Jurkat, Clone E6-1 (cell line): ENCODE data around the gene NAA50.
A peak's percentile ranks its signal among the peaks of the same experiment; 100 is the strongest.

Experiments used
- DNase-seq: peaks from one replicate; pipeline ENCODE4 v3.0.0-alpha.2; 2011; ENCODE audit warnings: low read depth, low spot score
- H3K4me3 ChIP-seq: 2 replicates; pipeline ENCODE4 v1.5.1; 2011; ENCODE audit warnings: mild to moderate bottlenecking, low read length, control low read depth, moderate library complexity

Gene NAA50

DNA sequence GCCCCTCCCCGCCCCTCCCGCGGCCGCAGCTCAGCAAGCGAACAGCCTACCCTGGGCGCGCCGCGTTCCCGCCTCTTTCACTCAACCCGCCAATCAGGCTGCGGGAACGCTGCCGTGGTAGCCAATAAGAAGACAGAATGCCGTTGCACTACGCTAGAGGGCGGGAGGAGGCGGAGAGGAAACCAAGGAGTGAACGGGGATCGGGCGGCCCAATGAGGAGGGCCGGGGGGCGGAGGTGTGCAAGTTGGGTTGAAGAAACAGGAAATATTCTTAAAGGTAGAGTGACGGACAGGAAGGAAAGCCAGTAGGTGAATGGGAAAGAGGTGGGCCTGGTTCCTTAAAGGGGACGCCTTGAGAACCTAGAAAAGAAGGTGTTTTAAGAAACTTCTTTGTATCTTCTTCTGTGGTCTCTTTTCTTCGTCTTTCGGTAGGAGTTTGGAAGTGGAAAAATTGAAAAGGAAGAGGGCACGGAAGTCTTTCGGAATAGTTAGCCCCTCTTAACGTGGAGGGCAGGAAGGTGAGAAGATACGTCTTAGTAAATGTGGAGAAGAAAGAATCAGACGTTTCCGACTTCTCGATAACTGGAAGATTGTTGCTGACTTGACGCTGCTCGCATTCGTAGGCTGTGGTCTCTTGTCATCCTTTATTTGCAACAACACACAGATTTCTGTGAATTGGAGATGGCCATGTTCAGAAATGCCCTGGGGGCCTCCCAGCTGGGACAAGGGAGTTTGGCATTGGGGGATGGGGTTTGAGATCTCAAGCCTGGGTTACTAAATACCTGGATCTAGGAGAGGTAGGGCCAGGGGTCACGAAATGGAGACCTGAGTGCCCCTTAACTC, 49.2 kb downstream of the NAA50 start:
- H3K4me3 ChIP-seq, result peak overlapping the region; percentile 85
- peak; percentile 99 for DNase-seq

DNA sequence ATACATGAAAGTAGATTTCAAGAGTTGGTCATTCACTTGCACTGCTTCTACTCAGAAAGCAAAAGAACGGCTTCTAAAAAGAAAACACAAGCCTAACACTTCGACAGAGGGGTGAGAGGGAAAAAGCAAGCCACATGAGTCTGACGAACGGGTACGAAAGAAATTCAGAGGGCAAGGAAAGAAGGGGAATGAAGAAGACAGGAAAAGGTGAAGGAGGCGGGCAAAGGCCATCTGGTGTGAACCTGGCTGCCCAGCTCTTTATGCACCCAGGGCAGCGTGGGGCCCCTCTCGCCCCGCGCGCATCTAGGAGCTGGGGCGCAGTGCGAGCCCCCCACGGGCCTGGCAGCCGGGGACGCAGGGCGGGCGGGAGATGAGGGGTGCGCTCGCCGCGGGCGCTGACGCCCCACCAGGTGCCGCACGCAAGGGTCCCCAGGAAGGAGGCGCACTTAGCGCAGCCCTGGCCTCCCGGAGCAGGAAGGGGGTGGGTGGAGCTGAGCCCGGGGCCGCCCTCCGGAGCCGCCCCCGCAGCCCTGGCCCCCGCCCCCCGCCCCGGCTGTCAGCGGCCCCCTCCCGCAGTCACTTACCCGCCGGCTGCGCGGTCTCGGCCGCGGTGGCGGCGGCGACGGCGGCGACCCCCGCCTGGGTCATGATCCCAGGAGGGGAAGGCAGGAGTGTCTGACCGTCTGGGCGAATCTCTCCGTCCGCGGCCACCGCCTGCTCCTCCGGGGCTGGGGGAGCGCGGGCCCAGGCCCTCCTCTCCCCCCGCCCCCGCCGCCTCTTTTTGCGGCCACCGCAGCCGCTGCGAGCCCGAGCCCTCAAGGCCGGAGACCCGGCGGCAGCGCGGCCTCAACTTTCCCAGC, 50.0 kb downstream of the NAA50 start, which contains the start of gene USF3:
USF3 (minus strand) TSS at position 857 of the 860 bp plus-strand sequence. CDS start 21,764 bp downstream, outside the sequence.
- H3K4me3 ChIP-seq, result peak within 1 kb of the TSS; percentile 85
- DNase-seq, result peak; percentile 70

DNA sequence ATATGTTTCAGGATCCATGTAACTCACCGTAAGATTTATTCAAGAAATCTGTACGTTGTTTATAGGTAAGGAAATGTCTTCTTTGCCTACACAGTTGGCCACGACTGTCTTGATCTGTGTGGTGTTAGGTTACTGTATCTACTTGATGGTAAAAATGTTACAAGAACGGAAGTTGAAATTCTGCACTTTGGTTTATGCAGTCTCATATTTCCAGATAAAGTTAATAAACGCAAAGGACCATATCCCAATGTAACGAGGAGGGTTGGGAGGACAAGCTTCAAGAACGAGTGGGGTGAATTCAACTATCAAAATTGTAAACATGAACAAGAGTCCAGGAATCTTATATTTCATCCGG, 50.6 kb downstream of the NAA50 start:
- peak overlapping the region; percentile 57 for H3K4me3 ChIP-seq
- no peak for DNase-seq

DNA sequence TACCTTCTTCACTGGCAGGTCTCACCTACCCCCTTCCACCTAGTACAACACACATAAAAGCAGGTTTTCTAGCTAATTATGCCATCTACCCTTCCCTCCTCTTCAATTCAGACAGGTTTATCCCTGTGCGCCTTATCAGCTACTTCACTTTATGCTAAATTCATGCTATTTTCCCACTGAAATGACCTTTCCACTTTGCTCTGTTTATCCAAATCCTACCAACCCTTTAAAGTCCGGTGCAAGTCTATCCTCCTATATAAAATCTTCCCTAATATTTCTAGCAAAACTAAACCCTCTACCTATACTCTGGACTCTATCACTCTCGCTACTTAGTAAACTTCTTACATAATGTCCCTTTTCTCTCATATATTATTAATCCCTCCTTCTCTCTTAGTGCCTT, 55.6 kb downstream of the NAA50 start:
- no peak for DNase-seq
- H3K4me3 ChIP-seq, result no peak overlapping the region

DNA sequence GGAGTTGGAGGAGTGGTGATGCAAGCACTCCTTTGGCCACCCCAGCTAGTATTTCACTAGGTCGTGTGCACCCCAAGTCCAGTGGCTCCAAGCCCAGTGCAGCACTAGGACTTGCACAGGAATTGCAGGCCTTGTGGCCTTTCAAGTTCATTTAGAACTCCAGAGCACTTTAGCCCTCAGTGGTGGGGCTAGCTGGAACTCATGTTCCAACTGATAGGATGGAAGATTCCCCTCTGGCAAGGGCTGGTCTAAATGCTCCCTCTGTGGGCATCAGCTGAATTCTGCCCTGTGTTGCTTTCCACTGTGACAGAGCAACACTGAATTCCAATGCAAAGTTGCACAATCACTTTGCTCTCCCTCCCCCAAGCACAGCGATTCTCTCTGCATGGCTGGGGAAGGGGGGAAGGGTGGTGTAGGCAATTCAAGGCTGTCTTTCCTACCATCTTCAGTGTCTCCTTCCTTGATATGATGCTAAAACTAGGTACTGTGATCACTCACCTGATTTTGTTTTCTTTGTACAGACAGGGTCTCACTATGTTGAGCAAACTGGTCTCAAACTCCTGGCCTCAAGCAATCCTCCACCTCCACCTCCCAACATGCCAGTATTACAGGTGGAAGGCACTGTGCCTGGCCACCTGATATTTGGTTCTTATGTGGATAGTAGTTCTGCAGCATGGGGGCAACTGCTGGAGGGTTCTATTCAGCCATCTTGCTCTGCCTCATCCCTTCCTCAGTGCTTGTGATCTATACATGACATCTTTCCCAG, 59.9 kb downstream of the NAA50 start:
- no peak overlapping the region for H3K4me3 ChIP-seq
- no peak for DNase-seq

DNA sequence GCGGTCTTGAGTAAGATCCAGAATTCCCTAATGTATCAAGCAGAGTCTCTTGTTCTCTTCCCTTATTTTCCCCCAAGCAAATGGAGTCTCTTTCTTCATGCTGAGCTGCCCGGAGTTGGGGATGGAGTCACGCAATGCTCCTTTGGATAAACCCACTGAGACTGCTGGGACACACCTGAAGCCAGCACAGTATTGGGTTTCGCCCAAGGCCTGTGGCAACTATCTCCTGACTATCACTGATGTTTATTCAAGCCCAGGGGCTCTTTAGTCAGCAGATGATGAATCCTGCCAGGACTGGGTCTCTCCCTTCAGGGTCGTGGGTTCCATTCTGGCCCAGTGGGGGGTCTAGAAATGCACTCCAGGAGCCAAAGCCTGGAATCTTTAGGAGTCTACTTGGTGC, 60.9 kb downstream of the NAA50 start:
- DNase-seq, result no peak
- no peak overlapping the region for H3K4me3 ChIP-seq

DNA sequence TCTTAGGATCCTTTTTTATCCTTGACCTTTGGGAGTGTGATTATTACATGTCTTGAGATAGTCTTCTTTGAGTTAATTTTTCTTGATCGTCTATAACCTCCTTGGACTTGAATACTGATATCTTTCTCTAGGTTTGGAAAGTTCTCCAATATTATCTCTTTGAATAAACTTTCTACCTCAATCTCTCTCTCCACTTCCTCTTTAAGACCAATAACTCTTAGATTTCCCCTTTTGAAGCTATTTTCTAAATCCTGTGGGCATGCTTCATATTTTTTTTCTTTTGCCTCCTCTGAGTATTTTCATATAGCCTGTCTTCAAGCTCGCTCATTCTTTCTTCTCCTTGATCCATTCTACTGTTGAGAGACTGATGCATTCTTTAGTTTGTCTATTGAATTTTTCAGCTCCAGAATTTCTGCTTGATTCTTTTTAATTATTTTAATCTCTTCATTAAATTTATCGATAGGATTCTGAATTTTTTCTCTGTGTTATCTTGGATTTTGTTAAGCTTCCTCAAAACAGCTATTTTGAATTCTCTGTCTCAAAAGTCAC, 61.7 kb downstream of the NAA50 start:
- no peak for DNase-seq

DNA sequence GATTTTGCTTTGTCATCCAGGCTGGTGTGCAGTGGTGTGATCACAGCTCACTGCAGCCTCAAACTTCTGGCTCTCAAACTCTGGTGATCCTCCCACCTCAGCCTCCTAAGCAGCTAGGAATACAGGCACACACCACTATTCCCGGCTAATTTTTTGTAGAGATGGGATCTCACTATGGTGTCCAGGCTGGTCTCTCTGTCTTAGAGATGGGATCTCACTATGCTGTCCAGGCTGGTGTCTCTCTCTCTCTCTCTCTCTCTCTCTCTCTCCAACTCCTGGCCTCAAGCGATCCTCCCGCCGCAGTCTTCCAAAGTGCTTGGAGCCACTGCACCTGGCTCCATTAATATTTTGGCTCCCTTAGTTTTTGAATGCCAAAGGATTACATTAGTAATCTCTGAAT, 67.3 kb downstream of the NAA50 start:
- no peak overlapping the region for H3K4me3 ChIP-seq

More for the DNA sequence above, 61.7 kb downstream of the NAA50 start:
- no peak overlapping the region for H3K4me3 ChIP-seq

DNA sequence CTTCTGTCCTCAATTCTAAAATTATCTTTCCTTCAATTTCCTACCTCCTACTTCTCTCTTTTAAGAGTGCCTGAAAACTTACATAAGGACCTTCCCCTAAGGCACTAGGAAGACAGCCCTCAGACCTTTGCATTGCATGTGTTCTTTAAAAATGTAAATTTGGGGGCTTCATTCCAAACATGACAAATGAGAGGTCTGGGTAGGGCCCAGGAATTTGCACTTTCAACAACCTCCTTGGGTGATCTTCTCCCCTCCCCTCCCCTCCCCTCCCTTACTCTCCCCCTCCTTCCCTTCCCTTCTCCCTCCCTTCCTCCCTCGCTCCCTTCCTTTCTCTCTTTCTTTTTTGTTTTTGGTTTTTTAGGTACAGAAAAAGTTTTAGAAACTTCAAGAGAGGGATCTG, 68.3 kb downstream of the NAA50 start:
- DNase-seq, result no peak
- no peak overlapping the region for H3K4me3 ChIP-seq

More for the DNA sequence above, 67.3 kb downstream of the NAA50 start:
- no peak for DNase-seq

DNA sequence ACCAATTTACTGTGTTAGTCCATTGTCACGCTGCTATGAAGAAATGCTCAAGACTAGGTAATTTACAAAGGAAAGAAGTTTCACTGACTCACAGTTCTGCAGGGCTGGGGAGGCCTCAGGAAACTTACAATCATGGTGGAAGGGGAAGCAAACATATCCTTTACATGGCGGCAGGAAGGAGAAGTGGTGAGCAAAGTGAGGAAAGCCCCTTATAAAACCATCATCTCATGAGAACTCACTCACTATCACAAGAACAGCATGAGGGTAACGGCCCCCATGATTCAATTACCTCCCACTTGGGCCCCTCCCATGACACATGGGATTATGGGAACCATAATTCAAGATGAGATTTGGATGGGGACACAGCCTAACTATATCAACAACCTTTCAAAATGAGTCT, 69.8 kb downstream of the NAA50 start:
- no peak overlapping the region for H3K4me3 ChIP-seq
- DNase-seq, result no peak

DNA sequence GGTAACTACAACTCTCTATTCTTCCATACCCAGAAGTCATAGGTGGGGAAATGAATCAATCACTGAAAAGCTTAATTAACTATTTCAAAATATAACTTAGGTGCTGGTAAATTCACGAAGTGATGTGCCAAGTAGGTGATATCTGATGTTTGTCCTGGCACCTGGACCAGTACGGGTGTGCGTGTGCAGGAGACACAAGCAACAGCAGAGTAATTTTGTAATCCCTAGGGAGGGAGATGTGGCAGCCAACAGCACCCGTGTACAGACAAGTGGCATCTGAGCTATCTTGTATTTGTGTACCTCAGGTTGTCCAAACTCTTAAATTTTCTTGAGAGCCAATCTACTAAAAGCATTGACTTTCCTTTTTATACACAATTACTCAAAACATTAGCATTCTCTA, 72.5 kb downstream of the NAA50 start:
- DNase-seq, result no peak
- H3K4me3 ChIP-seq, result no peak overlapping the region

DNA sequence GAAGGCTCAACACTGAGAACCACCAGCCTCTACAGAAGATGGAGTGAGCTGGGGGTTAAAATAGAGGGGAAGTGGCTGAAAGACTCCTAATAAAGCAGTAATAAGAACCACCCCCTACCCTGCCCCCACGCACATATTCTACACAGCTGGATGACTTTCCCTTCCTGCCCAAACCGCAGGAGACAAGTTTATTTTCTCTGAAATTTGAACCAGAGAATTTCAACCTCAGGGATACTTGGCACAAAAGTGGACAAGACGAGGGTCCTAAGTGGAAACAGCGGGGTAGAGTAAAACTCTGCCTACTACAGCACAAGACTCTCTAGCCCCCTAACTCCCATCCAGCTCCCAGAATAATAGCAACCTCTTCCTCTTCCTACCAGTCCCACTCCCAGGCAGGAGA, 78.0 kb downstream of the NAA50 start:
- DNase-seq, result no peak
- H3K4me3 ChIP-seq, result no peak overlapping the region
